ENCODE results near the gene MARS1.

- TF ChIP-seq CTCF (IDR thresholded peaks at IDR 0.05) (peak; percentile 16; the same call in 1 of the 2 replicates), ZFX (IDR thresholded peaks at IDR 0.05; ENCODE audit: borderline replicate concordance) (no peak)
Observed at GRCh38 chr12:57546438-57547287, 58.8 kb downstream of the MARS1 start, which contains the start of gene DCTN2.

All from 22Rv1 (cell line).